Bronchial epithelial cell (primary cell): Measurements from ENCODE around the gene MRTFA. TPM values are rescaled to one million over a fixed set of nuclear protein-coding genes. Genes with fewer than 3 reads are reported as not detected.
A peak's percentile ranks its signal among the peaks of the same experiment; 100 is the strongest.

Experiments
- DNase-seq: peaks from one replicate; pipeline ENCODE4 v3.0.0-alpha.2; 2010; ENCODE audit warnings: low read depth
- FAIRE-seq: peaks from 2 replicates; lab custom pipeline; 2011; peaks lifted over from hg19 to GRCh38; lab: Jason Lieb, UNC
- H3K27me3 ChIP-seq: 2 replicates; pipeline ENCODE4 v1.5.1; 2011; ENCODE audit warnings: low read length; ENCODE audit not compliant: control insufficient read depth, insufficient read depth
- H3K36me3 ChIP-seq: 2 replicates; pipeline ENCODE4 v1.5.1; 2011; ENCODE audit warnings: low read length; ENCODE audit not compliant: control insufficient read depth, insufficient read depth
- H3K4me3 ChIP-seq: 2 replicates; pipeline ENCODE4 v1.5.1; 2011; ENCODE audit warnings: mild to moderate bottlenecking, low read depth, low read length, control low read depth
- CTCF ChIP-seq: IDR thresholded peaks from 2 replicates; pipeline ENCODE4 v1.5.1; 2011; ENCODE audit warnings: mild to moderate bottlenecking, moderate library complexity, low read length, control low read depth, inconsistent platforms; ENCODE audit not compliant: insufficient read depth, severe bottlenecking
- total RNA-seq: library from RNA; depleted of rRNA; stranded (reverse); fragments of >200 nt; gene quantifications from 2 replicates; pipeline ENCODE4 v1.2.1, GENCODE V29; 2014

Gene MRTFA
- total RNA-seq, 1 donor from 2014 or later: 25.3 TPM

GRCh38 chr22:40451210-40451609, 185.3 kb downstream of the MRTFA start:
- peaks cover 4% of the 10 kb centered on the region for H3K36me3 ChIP-seq
- FAIRE-seq (no peak), DNase-seq (no peak)
- H3K27me3 ChIP-seq: no peaks in the 10 kb centered on the region
- H3K4me3 ChIP-seq: no peak overlapping the region
- no peak for TF ChIP-seq CTCF

GRCh38 chr22:40450616-40451015, 185.9 kb downstream of the MRTFA start:
- no peak for TF ChIP-seq CTCF
- peaks cover 5% of the 10 kb centered on the region for H3K36me3 ChIP-seq
- H3K4me3 ChIP-seq: no peak overlapping the region
- DNase-seq (no peak), FAIRE-seq (no peak)
- H3K27me3 ChIP-seq: no peaks in the 10 kb centered on the region

- DNase-seq (peak; percentile 29), FAIRE-seq (peak; percentile 80)
- Histone ChIP-seq H3K27me3 (no peaks in the 10 kb centered on the region), H3K4me3 (no peak overlapping the region), H3K36me3 (peaks cover 5% of the 10 kb centered on the region)
- no peak for TF ChIP-seq CTCF
These were observed 186.9 kb downstream of the MRTFA start for GRCh38 chr22:40449676-40450035.

- Histone ChIP-seq H3K4me3 (no peak overlapping the region), H3K27me3 (no peaks in the 10 kb centered on the region), H3K36me3 (peaks cover 5% of the 10 kb centered on the region)
- FAIRE-seq (no peak), DNase-seq (no peak)
- TF ChIP-seq CTCF: no peak
These were observed 190.3 kb downstream of the MRTFA start for GRCh38 chr22:40446203-40446602.

GRCh38 chr22:40444178-40444831, 192.2 kb downstream of the MRTFA start:
- no peak for TF ChIP-seq CTCF
- FAIRE-seq (no peak), DNase-seq (no peak)
- peaks cover 6% of the 10 kb centered on the region for H3K36me3 ChIP-seq
- H3K4me3 ChIP-seq: no peak overlapping the region
- no peaks in the 10 kb centered on the region for H3K27me3 ChIP-seq

GRCh38 chr22:40443732-40444131, 192.8 kb downstream of the MRTFA start:
- FAIRE-seq: no peak
- Histone ChIP-seq H3K27me3 (no peaks in the 10 kb centered on the region), H3K4me3 (no peak overlapping the region), H3K36me3 (peaks cover 6% of the 10 kb centered on the region)
- no peak for DNase-seq
- TF ChIP-seq CTCF: no peak
